HG03442 (cell line): ENCODE measurements around the gene HOXA7.

Experiments
- ATAC-seq: cut with Tn5 transposase; IDR thresholded peaks from one replicate; pipeline ENCODE4 v1.9.1; 2021; ENCODE audit warnings: mild to moderate bottlenecking, moderate library complexity; ENCODE audit not compliant: unreplicated experiment

Gene HOXA7

GRCh38 chr7:27159266-27160144 lies 3.0 kb upstream of the HOXA7 start:
- ATAC-seq, result no peak

DNA sequence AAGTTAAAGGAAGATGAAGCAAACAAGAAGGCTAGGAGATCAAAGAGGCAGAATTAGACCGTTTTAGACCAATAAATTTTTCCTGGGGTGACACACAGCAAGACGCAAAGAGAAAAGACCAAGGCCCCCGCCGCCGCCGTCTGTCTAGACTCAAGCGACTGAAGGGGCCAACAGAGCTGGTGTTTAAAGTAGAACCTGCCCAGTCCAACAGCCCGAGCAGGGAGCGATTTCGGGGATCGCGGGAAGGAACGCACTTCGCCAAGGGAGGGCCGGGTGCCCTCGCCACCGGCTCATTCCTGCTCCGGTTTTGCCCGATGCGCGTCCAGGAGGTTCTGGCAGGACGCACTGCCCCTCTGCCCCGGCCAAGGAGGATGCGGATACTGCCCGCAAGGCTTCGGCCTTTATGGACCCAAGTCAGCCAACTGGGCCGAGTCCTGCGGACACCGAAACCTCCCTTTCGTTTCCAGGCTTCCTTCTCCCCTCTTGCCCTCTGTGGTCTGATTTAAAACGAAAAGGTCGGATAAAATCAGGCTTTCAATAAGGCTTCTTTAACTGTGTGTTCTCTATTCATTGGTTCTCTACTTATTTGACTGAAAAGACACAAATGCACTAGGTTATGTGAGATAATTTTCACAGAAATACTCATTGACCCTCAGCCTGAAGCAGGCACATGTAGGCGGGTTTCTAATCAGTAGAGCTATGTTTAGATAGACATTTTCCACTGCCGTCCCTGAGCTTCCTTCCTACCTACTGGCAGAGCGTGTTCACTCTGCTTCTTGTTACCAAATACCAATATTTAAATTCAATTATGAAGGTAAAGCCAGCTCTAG lies 2.2 kb upstream of the HOXA7 start:
- ATAC-seq, result no peak

- ATAC-seq, result no peak
These were observed 1.4 kb upstream of the HOXA7 start for GRCh38 chr7:27157702-27158431.

GRCh38 chr7:27156916-27157701 lies 634 bp upstream of the HOXA7 start:
- no peak for ATAC-seq

DNA sequence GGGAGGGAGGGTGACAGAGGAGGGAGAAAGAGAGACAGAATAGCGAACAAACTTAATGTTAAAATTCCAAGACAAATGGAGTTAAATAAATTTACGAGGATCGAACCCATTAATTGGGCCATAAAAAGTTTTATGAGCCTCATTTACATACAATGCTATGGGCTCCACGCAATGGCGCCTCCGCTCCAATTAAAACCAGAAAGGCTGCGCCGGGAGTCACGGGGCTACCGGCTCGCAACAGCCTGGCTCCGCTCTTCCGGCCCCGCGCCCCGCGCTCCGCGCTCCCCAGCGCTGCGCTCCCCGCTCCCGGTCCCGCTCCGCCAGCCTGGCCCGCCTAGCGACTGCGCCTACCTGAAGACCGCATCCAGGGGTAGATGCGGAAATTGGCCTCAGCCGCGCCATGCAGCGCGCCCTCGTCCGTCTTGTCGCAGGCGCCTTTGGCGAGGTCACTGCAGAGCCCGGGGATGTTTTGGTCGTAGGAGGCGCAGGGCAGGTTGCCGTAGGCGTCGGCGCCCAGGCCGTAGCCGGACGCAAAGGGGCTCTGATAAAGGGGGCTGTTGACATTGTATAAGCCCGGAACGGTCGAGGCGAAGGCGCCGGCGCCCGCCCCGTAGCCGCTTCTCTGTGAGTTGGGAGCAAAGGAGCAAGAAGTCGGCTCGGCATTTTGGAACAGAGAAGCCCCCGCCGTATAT lies 513 bp downstream of the HOXA7 start:
- ATAC-seq, result no peak

GRCh38 chr7:27154901-27155815 lies 1.3 kb downstream of the HOXA7 start:
- ATAC-seq, result no peak

- ATAC-seq, result no peak
These were observed 2.1 kb downstream of the HOXA7 start for GRCh38 chr7:27154369-27154768.

DNA sequence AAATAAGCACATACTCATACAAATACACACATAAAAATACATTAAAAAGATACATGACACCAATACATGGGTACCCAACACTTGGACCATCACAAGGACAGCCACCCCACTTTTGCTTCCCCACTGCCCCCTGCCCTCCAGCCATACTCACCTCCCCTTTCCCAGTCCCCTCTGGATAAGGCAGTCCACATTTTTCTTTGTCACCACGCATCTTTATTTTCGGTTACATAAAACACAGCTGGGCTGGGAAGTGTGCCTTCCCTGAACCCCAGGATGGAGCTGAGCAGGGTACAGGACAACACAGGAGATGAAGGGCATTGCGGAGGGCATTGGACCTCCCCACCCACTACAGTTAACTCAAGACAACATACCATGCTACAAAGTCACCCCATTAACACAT lies 2.9 kb downstream of the HOXA7 start:
- no peak for ATAC-seq

- no peak for ATAC-seq
These were observed 3.5 kb downstream of the HOXA7 start for GRCh38 chr7:27152816-27153442.

GRCh38 chr7:27151931-27152815 lies 4.3 kb downstream of the HOXA7 start, which contains the start of gene HOXA3:
Gene HOXA3 (minus strand): TSS chr7:27152583. CDS start chr7:27110640, 41,943 bp downstream.
- ATAC-seq, result no peak

DNA sequence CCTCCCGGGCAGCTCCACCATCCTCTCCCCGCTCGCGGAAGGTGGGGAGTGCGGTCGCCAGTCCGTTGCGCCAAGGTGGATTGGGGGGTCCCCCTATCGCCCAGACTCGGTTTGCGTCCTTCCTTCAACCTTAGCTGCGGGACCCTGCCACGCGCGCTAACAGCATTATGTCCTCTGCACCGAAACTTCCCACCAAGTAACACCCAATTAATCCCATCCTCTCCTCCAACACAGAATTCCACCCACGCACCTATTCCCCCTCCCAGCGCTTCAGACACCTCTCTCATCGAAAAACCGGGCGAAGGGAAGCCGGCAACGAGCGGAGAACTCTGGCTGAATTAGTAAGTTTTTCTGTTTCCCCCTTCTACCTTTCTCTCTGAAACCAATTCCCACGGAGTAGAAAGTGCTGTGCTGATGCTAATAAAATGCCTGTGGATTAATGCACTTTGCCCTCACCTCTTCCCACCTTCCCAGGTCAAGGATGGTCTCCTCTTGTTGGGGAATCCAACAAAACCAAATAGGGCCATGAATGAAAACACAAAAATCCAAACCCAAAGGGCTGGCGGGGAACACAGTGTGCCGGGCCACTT lies 5.0 kb downstream of the HOXA7 start:
- no peak for ATAC-seq

DNA sequence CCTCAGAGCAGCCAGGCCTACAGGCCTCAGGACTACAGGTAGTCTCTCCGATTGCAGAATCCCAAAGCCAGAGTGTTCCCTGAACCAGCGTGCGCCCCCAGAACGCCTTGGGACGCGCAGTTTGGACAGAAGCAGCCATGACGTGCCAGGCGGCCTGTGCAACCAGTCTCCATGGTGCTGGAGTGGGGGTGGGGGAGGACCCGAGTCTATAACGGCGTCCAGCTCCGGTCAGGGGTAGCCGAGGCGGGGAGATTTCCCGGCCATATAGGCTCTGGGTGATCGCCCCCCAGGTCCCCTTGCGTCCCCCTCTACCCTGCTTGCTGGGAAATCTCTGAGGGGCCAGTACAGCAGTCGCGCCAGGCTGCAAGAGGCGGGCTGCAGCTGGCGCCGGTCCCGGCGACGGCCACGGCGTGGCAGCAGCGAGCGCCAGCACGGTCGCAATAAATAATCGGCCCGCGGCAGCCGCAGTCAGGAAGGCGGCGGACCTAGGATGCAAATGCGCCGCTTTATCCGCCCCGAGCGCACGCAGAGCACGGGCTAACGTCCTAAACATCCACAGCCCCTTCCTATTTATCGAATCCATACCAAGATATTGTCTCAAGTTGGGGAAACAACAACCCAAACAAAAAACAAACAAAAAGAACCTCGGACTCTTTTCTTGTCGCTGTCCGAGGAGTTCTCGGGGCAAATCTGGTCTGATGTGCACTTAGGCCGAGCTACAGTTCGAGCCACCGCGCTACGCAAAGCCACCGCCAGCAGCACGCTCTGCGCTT lies 5.7 kb downstream of the HOXA7 start:
- peak; percentile 81 for ATAC-seq

GRCh38 chr7:27149842-27150567 lies 6.5 kb downstream of the HOXA7 start:
- no peak for ATAC-seq

DNA sequence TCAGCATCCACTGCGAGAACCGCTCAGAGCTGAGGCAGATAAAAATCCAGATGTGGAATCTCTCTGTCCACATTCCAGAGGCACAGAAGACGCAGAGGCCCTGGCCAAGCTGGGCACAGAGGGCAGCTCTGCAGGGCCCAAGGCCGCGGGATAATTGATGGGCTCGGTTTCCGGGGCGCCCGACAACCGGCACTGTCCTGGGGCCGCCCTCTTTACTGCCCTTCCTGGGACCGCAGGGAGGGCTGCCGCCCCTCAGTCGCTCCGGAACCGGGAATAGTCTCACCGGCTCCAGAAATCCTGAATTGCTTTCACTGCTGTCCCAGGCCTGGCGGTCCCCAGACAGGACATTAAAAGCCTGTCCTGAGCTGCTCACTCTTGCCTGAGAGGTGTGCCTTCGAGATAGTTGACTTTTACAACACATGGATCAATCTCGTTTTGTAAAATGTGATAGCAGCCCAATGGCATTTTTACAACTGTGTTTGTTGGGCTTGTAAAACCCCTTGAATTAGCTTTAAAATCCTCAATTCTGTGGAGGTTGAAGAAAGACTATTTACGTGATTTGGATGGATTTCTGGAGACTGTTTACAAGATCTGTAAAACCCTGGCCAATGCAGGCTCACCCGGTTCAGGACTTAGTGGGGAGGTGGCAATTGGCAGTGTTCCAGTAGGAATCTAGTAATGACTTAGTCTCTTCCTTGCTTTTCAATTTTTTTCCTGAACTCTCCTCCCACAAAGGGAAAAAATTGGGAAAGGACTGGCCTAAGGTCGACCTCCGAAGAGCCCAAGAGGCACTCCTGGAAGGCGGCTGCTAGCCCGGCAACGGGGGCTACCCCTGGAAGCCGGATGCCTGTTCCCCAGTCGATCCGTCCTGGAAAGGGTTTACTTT lies 7.5 kb downstream of the HOXA7 start:
- no peak for ATAC-seq
